Neural cell (in vitro differentiated cells): ENCODE measurements around the gene TRIM25. TPM values are rescaled to one million over a fixed set of nuclear protein-coding genes. Genes with fewer than 3 reads are reported as not detected.

Source experiments
- H2AFZ ChIP-seq: fragments of 200-600, 300-800 bp; sonication (generic), shearing (Covaris generic); 2 replicates; pipeline ENCODE4 v1.6.0; 2014; ENCODE audit warnings: low read depth, mild to moderate bottlenecking, antibody characterized with exemption, low read length, moderate library complexity
- H3F3A ChIP-seq: fragments of 200-600 bp; shearing (Covaris generic); 2 replicates; pipeline ENCODE4 v1.6.1; 2016; ENCODE audit warnings: mild to moderate bottlenecking, moderate library complexity, mixed read lengths, antibody characterized with exemption, low read length; ENCODE audit not compliant: insufficient read depth, poor library complexity, severe bottlenecking
- H3K27ac ChIP-seq: fragments of 200-600, 300-800 bp; sonication (generic), shearing (Covaris generic); 2 replicates; pipeline ENCODE4 v1.5.1; 2014; ENCODE audit warnings: mild to moderate bottlenecking, low read length, moderate library complexity
- H3K27me3 ChIP-seq: fragments of 300-800, 200-600 bp; sonication (generic), shearing (Covaris generic); 2 replicates; pipeline ENCODE4 v1.6.0; 2014; ENCODE audit warnings: mild to moderate bottlenecking, low read depth, low read length, moderate library complexity; ENCODE audit not compliant: insufficient read depth
- H3K36me3 ChIP-seq: fragments of 300-800, 200-600 bp; sonication (generic), shearing (Covaris generic); 2 replicates; pipeline ENCODE4 v1.5.1; 2014; ENCODE audit warnings: mild to moderate bottlenecking, antibody characterized with exemption, low read length, moderate library complexity; ENCODE audit not compliant: insufficient read depth
- H3K4me2 ChIP-seq: fragments of 300-800, 200-600 bp; sonication (generic), shearing (Covaris generic); 2 replicates; pipeline ENCODE4 v1.6.0; 2014; ENCODE audit warnings: mild to moderate bottlenecking, low read length
- H3K4me3 ChIP-seq: fragments of 300-800, 200-600 bp; sonication (generic), shearing (Covaris generic); 2 replicates; pipeline ENCODE4 v1.5.1; 2014; ENCODE audit warnings: mild to moderate bottlenecking, low read length, moderate library complexity
- H3K79me2 ChIP-seq: fragments of 200-600 bp; shearing (Covaris generic); replicated peaks from 2 replicates; pipeline ENCODE4 v1.6.0; 2014; ENCODE audit warnings: mild to moderate bottlenecking, low read length, moderate library complexity; ENCODE audit not compliant: insufficient read depth
- H3K9ac ChIP-seq: fragments of 300-800, 200-600 bp; sonication (generic), shearing (Covaris generic); 2 replicates; pipeline ENCODE4 v1.6.1; 2016; ENCODE audit warnings: mild to moderate bottlenecking, low read length, mixed read lengths
- H3K9me2 ChIP-seq: fragments of 200-600 bp; shearing (Covaris generic); 2 replicates; pipeline ENCODE4 v1.6.1; 2016; ENCODE audit warnings: mild to moderate bottlenecking, low read length, mixed read lengths; ENCODE audit not compliant: insufficient read depth
- H3K9me3 ChIP-seq: fragments of 200-600, 300-800 bp; sonication (generic), shearing (Covaris generic); 2 replicates; pipeline ENCODE4 v1.6.1; 2016; ENCODE audit warnings: mild to moderate bottlenecking, mixed run types, low read length, moderate library complexity, mixed read lengths
- H4K20me1 ChIP-seq: fragments of 200-600 bp; shearing (Covaris generic); 2 replicates; pipeline ENCODE4 v1.6.1; 2016; ENCODE audit warnings: mild to moderate bottlenecking, mixed run types; ENCODE audit not compliant: insufficient read depth
- EP300 ChIP-seq: fragments of 450-650 bp; conservative IDR thresholded peaks from 2 replicates; pipeline ENCODE4 v1.6.1; 2014; ENCODE audit warnings: antibody characterized with exemption, mild to moderate bottlenecking, moderate library complexity; ENCODE audit not compliant: poor library complexity, severe bottlenecking
- EZH2 ChIP-seq: fragments of 200-600, 300-800 bp; shearing (Covaris generic), sonication (generic); IDR thresholded peaks from 2 replicates; pipeline ENCODE4 v1.6.1; 2014; ENCODE audit warnings: antibody characterized with exemption, low read length, borderline replicate concordance, mild to moderate bottlenecking; ENCODE audit not compliant: insufficient read depth, poor library complexity, severe bottlenecking
- MXI1 ChIP-seq: fragments of 450-650 bp; conservative IDR thresholded peaks from 2 replicates; pipeline ENCODE4 v1.6.1; 2014; ENCODE audit warnings: antibody characterized with exemption, mild to moderate bottlenecking; ENCODE audit not compliant: poor library complexity, severe bottlenecking
- POLR2AphosphoS5 ChIP-seq: IDR thresholded peaks from 2 replicates; pipeline ENCODE4 v1.6.1; 2012
- RAD21 ChIP-seq: fragments of 450-650 bp; conservative IDR thresholded peaks from 2 replicates; pipeline ENCODE4 v1.6.1; 2014; ENCODE audit warnings: antibody characterized with exemption, mild to moderate bottlenecking, moderate library complexity
- SMC3 ChIP-seq: fragments of 450-650 bp; conservative IDR thresholded peaks from 2 replicates; pipeline ENCODE4 v1.6.1; 2014; ENCODE audit warnings: antibody characterized with exemption, mild to moderate bottlenecking, moderate library complexity; ENCODE audit not compliant: poor library complexity
- TAF1 ChIP-seq: IDR thresholded peaks from 2 replicates; pipeline ENCODE4 v1.6.1; 2012; ENCODE audit warnings: low read depth
- polyA plus RNA-seq: library from polyadenylated mRNA; depleted of rRNA; stranded (reverse); fragments of >200 nt; gene quantifications from 2 replicates; pipeline ENCODE4 v1.2.3, GENCODE V29; 2014
- TF ChIP-seq, protein P1 (sequence below): IDR thresholded peaks from 2 replicates; pipeline ENCODE4 v1.6.1; 2012; ENCODE audit warnings: borderline replicate concordance
- TF ChIP-seq, protein P2 (sequence below): fragments of 450-650 bp; IDR thresholded peaks from 2 replicates; pipeline ENCODE4 v1.5.1; 2014; ENCODE audit warnings: antibody characterized with exemption, mild to moderate bottlenecking, moderate library complexity; ENCODE audit not compliant: poor library complexity, severe bottlenecking

Gene TRIM25
- polyA plus RNA-seq, 1 donor from 2014 or later: 1.7 TPM

DNA sequence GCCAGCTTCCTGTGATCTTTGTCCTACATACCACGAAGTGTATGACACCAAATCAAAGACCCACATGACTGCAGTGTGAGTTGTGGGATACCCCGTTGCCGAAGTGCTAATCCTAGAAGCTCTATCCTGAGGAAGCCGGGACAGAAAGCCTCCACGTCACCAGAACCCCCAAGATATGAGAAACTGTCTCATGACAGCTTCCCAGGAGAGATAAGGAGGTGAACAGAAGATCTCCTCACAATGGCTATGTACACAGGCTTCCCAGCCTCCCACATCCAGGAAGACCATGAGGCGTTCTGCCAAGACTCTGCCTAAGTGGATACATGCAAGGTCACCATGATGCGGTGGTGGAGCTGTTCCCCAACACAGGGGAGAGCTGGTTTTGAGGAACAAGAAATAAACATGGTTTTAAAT, 37.1 kb downstream of the TRIM25 start:
- Histone ChIP-seq H3K4me3 (no peak overlapping the region), H3K9me2 (no peaks in the 10 kb centered on the region), H3K36me3 (no peaks in the 10 kb centered on the region), H3K27ac (no peak overlapping the region), H4K20me1 (no peaks in the 10 kb centered on the region), H3F3A (no peaks in the 10 kb centered on the region), H3K4me2 (no peak overlapping the region), H2AFZ (no peak overlapping the region), H3K9ac (no peak overlapping the region), H3K27me3 (no peaks in the 10 kb centered on the region), H3K9me3 (no peaks in the 10 kb centered on the region), H3K79me2 (no peaks in the 10 kb centered on the region)
- no peak for TF ChIP-seq EZH2
- no peak for TF ChIP-seq RAD21
- no peak for TF ChIP-seq POLR2AphosphoS5
- TF ChIP-seq, protein P1, sequence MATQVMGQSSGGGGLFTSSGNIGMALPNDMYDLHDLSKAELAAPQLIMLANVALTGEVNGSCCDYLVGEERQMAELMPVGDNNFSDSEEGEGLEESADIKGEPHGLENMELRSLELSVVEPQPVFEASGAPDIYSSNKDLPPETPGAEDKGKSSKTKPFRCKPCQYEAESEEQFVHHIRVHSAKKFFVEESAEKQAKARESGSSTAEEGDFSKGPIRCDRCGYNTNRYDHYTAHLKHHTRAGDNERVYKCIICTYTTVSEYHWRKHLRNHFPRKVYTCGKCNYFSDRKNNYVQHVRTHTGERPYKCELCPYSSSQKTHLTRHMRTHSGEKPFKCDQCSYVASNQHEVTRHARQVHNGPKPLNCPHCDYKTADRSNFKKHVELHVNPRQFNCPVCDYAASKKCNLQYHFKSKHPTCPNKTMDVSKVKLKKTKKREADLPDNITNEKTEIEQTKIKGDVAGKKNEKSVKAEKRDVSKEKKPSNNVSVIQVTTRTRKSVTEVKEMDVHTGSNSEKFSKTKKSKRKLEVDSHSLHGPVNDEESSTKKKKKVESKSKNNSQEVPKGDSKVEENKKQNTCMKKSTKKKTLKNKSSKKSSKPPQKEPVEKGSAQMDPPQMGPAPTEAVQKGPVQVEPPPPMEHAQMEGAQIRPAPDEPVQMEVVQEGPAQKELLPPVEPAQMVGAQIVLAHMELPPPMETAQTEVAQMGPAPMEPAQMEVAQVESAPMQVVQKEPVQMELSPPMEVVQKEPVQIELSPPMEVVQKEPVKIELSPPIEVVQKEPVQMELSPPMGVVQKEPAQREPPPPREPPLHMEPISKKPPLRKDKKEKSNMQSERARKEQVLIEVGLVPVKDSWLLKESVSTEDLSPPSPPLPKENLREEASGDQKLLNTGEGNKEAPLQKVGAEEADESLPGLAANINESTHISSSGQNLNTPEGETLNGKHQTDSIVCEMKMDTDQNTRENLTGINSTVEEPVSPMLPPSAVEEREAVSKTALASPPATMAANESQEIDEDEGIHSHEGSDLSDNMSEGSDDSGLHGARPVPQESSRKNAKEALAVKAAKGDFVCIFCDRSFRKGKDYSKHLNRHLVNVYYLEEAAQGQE: no peak
- TF ChIP-seq TAF1: no peak
- TF ChIP-seq MXI1: no peak
- no peak for TF ChIP-seq EP300

- Histone ChIP-seq H2AFZ (no peak overlapping the region), H3F3A (no peaks in the 10 kb centered on the region), H3K79me2 (no peaks in the 10 kb centered on the region), H3K9me3 (no peaks in the 10 kb centered on the region), H3K9me2 (no peaks in the 10 kb centered on the region), H3K4me3 (no peak overlapping the region), H3K4me2 (no peak overlapping the region), H3K27ac (no peak overlapping the region), H4K20me1 (no peaks in the 10 kb centered on the region), H3K9ac (no peak overlapping the region), H3K36me3 (no peaks in the 10 kb centered on the region), H3K27me3 (no peaks in the 10 kb centered on the region)
- TF ChIP-seq SMC3: no peak
- no peak for TF ChIP-seq TAF1
- TF ChIP-seq EP300: no peak
- TF ChIP-seq EZH2: no peak
- TF ChIP-seq RAD21: no peak
- no peak for TF ChIP-seq MXI1
- TF ChIP-seq POLR2AphosphoS5: no peak
- TF ChIP-seq, protein P2, sequence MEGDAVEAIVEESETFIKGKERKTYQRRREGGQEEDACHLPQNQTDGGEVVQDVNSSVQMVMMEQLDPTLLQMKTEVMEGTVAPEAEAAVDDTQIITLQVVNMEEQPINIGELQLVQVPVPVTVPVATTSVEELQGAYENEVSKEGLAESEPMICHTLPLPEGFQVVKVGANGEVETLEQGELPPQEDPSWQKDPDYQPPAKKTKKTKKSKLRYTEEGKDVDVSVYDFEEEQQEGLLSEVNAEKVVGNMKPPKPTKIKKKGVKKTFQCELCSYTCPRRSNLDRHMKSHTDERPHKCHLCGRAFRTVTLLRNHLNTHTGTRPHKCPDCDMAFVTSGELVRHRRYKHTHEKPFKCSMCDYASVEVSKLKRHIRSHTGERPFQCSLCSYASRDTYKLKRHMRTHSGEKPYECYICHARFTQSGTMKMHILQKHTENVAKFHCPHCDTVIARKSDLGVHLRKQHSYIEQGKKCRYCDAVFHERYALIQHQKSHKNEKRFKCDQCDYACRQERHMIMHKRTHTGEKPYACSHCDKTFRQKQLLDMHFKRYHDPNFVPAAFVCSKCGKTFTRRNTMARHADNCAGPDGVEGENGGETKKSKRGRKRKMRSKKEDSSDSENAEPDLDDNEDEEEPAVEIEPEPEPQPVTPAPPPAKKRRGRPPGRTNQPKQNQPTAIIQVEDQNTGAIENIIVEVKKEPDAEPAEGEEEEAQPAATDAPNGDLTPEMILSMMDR: no peak
- TF ChIP-seq, protein P1: no peak
These were observed 43.7 kb downstream of the TRIM25 start for GRCh38 chr17:56870081-56870651.
